ENCODE measurements around the gene KRT27. TPM values are rescaled to one million over a fixed set of nuclear protein-coding genes. Genes with fewer than 3 reads are reported as not detected.

The KRT27 gene
- total RNA-seq, 1 experiment from 2014 or later = not detected

GRCh38 chr17:40830085-40830776 is 47.9 kb upstream of the KRT27 start:
- Histone ChIP-seq H4K20me1 (ENCODE audit: insufficient read depth) (no peaks in the 10 kb centered on the region), H3K9me3 (ENCODE audit: control insufficient read depth in 1 of 2, insufficient read depth in 1 of 2, low read depth in 1 of 2, low read length in 2 of 2) (no peaks in the 10 kb centered on the region), H2AFZ (ENCODE audit: low read depth, low read length, poor library complexity, severe bottlenecking) (no peak overlapping the region), H3K9ac (ENCODE audit: low read length) (no peak overlapping the region), H3K27me3 (ENCODE audit: insufficient read depth, low read length) (no peaks in the 10 kb centered on the region), H3K36me3 (ENCODE audit: control insufficient read depth in 1 of 2, insufficient read depth in 2 of 2, low read length in 2 of 2) (peaks cover 3 to 10% of the 10 kb centered on the region in 2 experiments; a peak in 1 of 4 replicates), H3K4me3 (replicated peaks in 1 of 2; ENCODE audit: low read depth in 1 of 2, low read length in 2 of 2) (no peak overlapping the region), H3K27ac (ENCODE audit: low read depth, low read length) (no peak overlapping the region), H3K4me1 (ENCODE audit: control insufficient read depth in 1 of 2, insufficient read depth in 2 of 2, low read length in 2 of 2) (peaks cover 3 to 34% of the 10 kb centered on the region in 2 experiments; a peak in 3 of 4 replicates), H3K9me2 (ENCODE audit: insufficient read depth) (no peaks in the 10 kb centered on the region), H3K79me2 (ENCODE audit: insufficient read depth, low read length) (peaks cover 55% of the 10 kb centered on the region), H3K4me2 (ENCODE audit: low read length) (no peak overlapping the region)
- CTCF ChIA-PET = no interaction called here
- no peak for TF ChIP-seq MAX (IDR thresholded peaks at IDR 0.05)
- TF ChIP-seq ATF3 (IDR thresholded peaks at IDR 0.05) = no peak
- TF ChIP-seq REST (IDR thresholded peaks at IDR 0.05; ENCODE audit: low read depth) = no peak
- no peak for TF ChIP-seq EGR1 (IDR thresholded peaks at IDR 0.05; ENCODE audit: low read depth)
- TF ChIP-seq YY1 (IDR thresholded peaks at IDR 0.05; ENCODE audit: extremely low read depth, insufficient replicate concordance, low read depth, low read length) = no peak
- TF ChIP-seq ZFX (IDR thresholded peaks at IDR 0.05) = no peak
- ATAC-seq (no peak), DNase-seq (ENCODE audit: low read depth, low spot score) (no peak)
- no TSS peak for BruUV-seq (replicated peaks)
- RAD21 ChIA-PET (ENCODE audit: low non-redundant PET in 1 of 2, low total read pairs in 2 of 2, uncharacterized antibody in 2 of 2, unreplicated experiment in 2 of 2) = no interaction called here
- intact Hi-C loops (cut with micrococcal nuclease) = no loop called here
- POLR2A ChIA-PET = no interaction called here

Measured in HCT116 (cell line).